K562 (cell line): ENCODE measurements around the gene ZMYND8. TPM values are rescaled to one million over a fixed set of nuclear protein-coding genes. Genes with fewer than 3 reads are reported as not detected.
A peak's percentile ranks its signal among the peaks of the same experiment; 100 is the strongest.

Experiments
- ATAC-seq: fragments of 200-7000 bp; cut with Tn5 transposase; 3 replicates; pipeline ENCODE4 v1.9.1; 2020; ENCODE audit warnings: moderate library complexity
- BruUV-seq: library from RNA; stranded (reverse); fragments of 400-500 nt; replicated peaks from 2 replicates; lab custom pipeline; 2021; lab: Mats Ljungman, UMichigan
- CTCF ChIA-PET: fragments of 300-600 bp; formaldehyde crosslinking; extraction: SDS; loops from one replicate; lab custom pipeline; 2021; ENCODE audit warnings: low intra/inter-chr PET ratio; lab: Yijun Ruan, JAX
- POLR2A ChIA-PET: fragments of 300-600, 350-650 bp; sonication (Branson Sonifier 250); formaldehyde crosslinking; extraction: SDS; loops from one replicate; lab custom pipeline; 2021; ENCODE audit warnings: antibody characterized with exemption, inconsistent platforms; lab: Yijun Ruan, JAX
- DNase-seq, 4 experiments: peaks; one replicate each; pipeline versions ENCODE4 v3.0.0 to v3.0.0-alpha.2; 2011 to 2018; ENCODE audit warnings: low spot score in 3 of 4, mixed read lengths in 3 of 4; ENCODE audit errors: extremely low read depth in 1 of 4
- FAIRE-seq: peaks from 2 replicates; lab custom pipeline; 2011; peaks lifted over from hg19 to GRCh38; lab: Jason Lieb, UNC
- H2AFZ ChIP-seq: 2 replicates; pipeline ENCODE4 v1.6.0; 2011; ENCODE audit warnings: low read depth, low read length, control low read depth, inconsistent platforms
- H3K27ac ChIP-seq: fragments of 200-600 bp; 3 replicates; pipeline ENCODE4 v1.8.0; 2011; ENCODE audit warnings: low read depth, mild to moderate bottlenecking, control low read depth, inconsistent platforms, low read length, moderate library complexity, mixed read lengths; ENCODE audit errors: extremely low read depth
- H3K27me3 ChIP-seq, 2 experiments: fragments of 300-600 bp in 1 of 2; 2 replicates in 1 of 2; 3 replicates in 1 of 2; pipeline versions ENCODE4 v1.6.0 to v1.8.0; 2011; ENCODE audit warnings: inconsistent platforms in 2 of 2, low read length in 2 of 2, mild to moderate bottlenecking in 1 of 2, mixed read lengths in 1 of 2, moderate library complexity in 1 of 2; ENCODE audit not compliant: control insufficient read depth in 2 of 2, insufficient read depth in 2 of 2
- H3K36me3 ChIP-seq: fragments of 300-600 bp; 3 replicates; pipeline ENCODE4 v1.8.0; 2011; ENCODE audit warnings: mild to moderate bottlenecking, low read length, inconsistent platforms; ENCODE audit not compliant: control insufficient read depth, insufficient read depth
- H3K4me1 ChIP-seq, 2 experiments: fragments of 200-600 bp in 1 of 2; replicated peaks in 1 of 2; 2 replicates in 1 of 2; 3 replicates in 1 of 2; pipeline versions ENCODE4 v1.5.1 to v1.8.0; 2011; ENCODE audit warnings: inconsistent platforms in 2 of 2, low read length in 2 of 2, mild to moderate bottlenecking in 1 of 2, mixed read lengths in 1 of 2, moderate library complexity in 1 of 2; ENCODE audit not compliant: control insufficient read depth in 2 of 2, insufficient read depth in 2 of 2
- H3K4me2 ChIP-seq: 2 replicates; pipeline ENCODE4 v1.6.1; 2011; ENCODE audit warnings: low read length, control low read depth, inconsistent platforms, mixed read lengths; ENCODE audit not compliant: insufficient read depth
- H3K4me3 ChIP-seq: fragments of 200-600 bp; sonication (generic), shearing (Covaris generic); 2 replicates; pipeline ENCODE4 v1.5.1; 2016; ENCODE audit warnings: control low read depth, inconsistent platforms
- H3K79me2 ChIP-seq: fragments of 200-600 bp; 3 replicates; pipeline ENCODE4 v1.8.0; 2011; ENCODE audit warnings: low read length, inconsistent platforms; ENCODE audit not compliant: control insufficient read depth, insufficient read depth
- H3K9ac ChIP-seq, 2 experiments: 2 replicates each; pipeline versions ENCODE4 v1.6.0 to v1.6.1; 2011; ENCODE audit warnings: low read depth in 2 of 2, low read length in 2 of 2, control low read depth in 1 of 2, inconsistent platforms in 1 of 2, mild to moderate bottlenecking in 1 of 2, mixed read lengths in 1 of 2; ENCODE audit not compliant: insufficient read depth in 1 of 2
- H3K9me1 ChIP-seq: one replicate; pipeline ENCODE4 v1.6.0; 2011; ENCODE audit warnings: inconsistent platforms, mild to moderate bottlenecking, low read length, moderate library complexity; ENCODE audit not compliant: control insufficient read depth, insufficient read depth
- H3K9me3 ChIP-seq: replicated peaks from 2 replicates; pipeline ENCODE4 v1.5.1; 2011; ENCODE audit warnings: low read depth, low read length, inconsistent platforms; ENCODE audit not compliant: control insufficient read depth, insufficient read depth
- H4K20me1 ChIP-seq: replicated peaks from 2 replicates; pipeline ENCODE4 v1.6.1; 2011; ENCODE audit warnings: low read length, inconsistent platforms, mixed read lengths; ENCODE audit not compliant: control insufficient read depth, insufficient read depth
- BCLAF1 ChIP-seq, 2 experiments: fragments of 450-650 bp in 1 of 2; IDR thresholded peaks; 2 replicates each; pipeline ENCODE4 v1.6.1; 2011 to 2017; ENCODE audit warnings: low read depth in 2 of 2, antibody characterized with exemption in 1 of 2, borderline replicate concordance in 1 of 2, low read length in 1 of 2, mild to moderate bottlenecking in 1 of 2, mixed read lengths in 1 of 2; ENCODE audit not compliant: control insufficient read depth in 1 of 2
- SUPT5H ChIP-seq: fragments of 450-650 bp; IDR thresholded peaks from 2 replicates; pipeline ENCODE4 v1.6.1; 2016
- ZBTB11 ChIP-seq, 3 experiments: fragments of 200-800 bp in 1 of 3; fragments of 250-450 bp in 1 of 3; fragments of 450-650 bp in 1 of 3; sonication (Bioruptor Pico) in 1 of 3; sonication (Bioruptor generic) in 1 of 3; formaldehyde crosslinking in 1 of 3; IDR thresholded peaks; 2 replicates each; pipeline versions ENCODE4 v1.6.1 to v1.8.0; 2016 to 2022; ENCODE audit warnings: mild to moderate bottlenecking in 2 of 3, missing genetic modification characterization in 2 of 3, missing compliant biosample characterization in 1 of 3, moderate library complexity in 1 of 3
- ZBTB26 ChIP-seq: fragments of 450-650 bp; formaldehyde crosslinking; IDR thresholded peaks from 2 replicates; pipeline ENCODE4 v1.4.0; 2022; ENCODE audit warnings: missing genetic modification characterization
- ZNF583 ChIP-seq: fragments of 250-450 bp; sonication (Bioruptor Pico); IDR thresholded peaks from 2 replicates; pipeline ENCODE4 v1.4.0; 2020
- whole genome bisulfite sequencing: fragments of 100-300 bp; shearing (Covaris generic); methylation state at CpG from one replicate; pipeline ENCODE4 v1.1.6; 2016; ENCODE audit warnings: low coverage, mixed read lengths; ENCODE audit not compliant: insufficient coverage; ENCODE audit errors: missing lambda C conversion rate; 5-methylcytosine and 5-hydroxymethylcytosine counted together
- in situ Hi-C: fragments of 300-500 bp; cut with MboI; formaldehyde crosslinking; loops from 4 replicates; pipeline ENCODE4 v1.15.0; 2018; ENCODE audit warnings: inconsistent platforms, mixed read lengths
- intact Hi-C: fragments of 100-400 bp; cut with micrococcal nuclease; formaldehyde crosslinking; loops from 2 replicates; pipeline ENCODE4 v1.14.2; 2022
- polyA plus RNA-seq, 8 experiments: library from polyadenylated mRNA; depleted of rRNA in 4 of 8; stranded (reverse) in 5 of 8; unstranded in 3 of 8; fragments of >200 nt; fragmentation: Nextera tagmentation in 2 of 8; fragmentation: Illumina TruSeq in 1 of 8; extraction: Ambion mirVana in 2 of 8; extraction: Trizol in 1 of 8; gene quantifications; 2 replicates each; pipeline versions ENCODE4 v1.2.1 to v1.2.3, GENCODE V29; 2011 to 2014; ENCODE audit warnings: inconsistent platforms in 1 of 8, missing spikeins in 1 of 8
- total RNA-seq, 7 experiments: library from RNA; depleted of rRNA in 6 of 7; stranded (reverse); fragments of >200 nt in 6 of 7; fragmentation: Illumina TruSeq in 2 of 7; extraction: Trizol in 2 of 7; gene quantifications; 2 replicates each; pipeline versions ENCODE4 v1.2.1 to v1.2.3, GENCODE V29; 2011 to 2021; ENCODE audit warnings: low replicate concordance in 1 of 7

ZMYND8 gene
- total and polyA plus RNA-seq, 9 of the 15 experiments (the other 6 are each of a cell fraction or from before 2014, with no cell fraction given), result 31.8 to 148 (median 71.9) TPM

GRCh38 chr20:47209982-47210381 is 146.5 kb downstream of the ZMYND8 start:
- Histone ChIP-seq H3K9ac (no peak overlapping the region), H3K27ac (no peak overlapping the region), H3K4me1 (peaks cover 5 to 8% of the 10 kb centered on the region in 2 experiments; a peak in 2 of 5 replicates), H3K27me3 (no peaks in the 10 kb centered on the region), H3K36me3 (peaks cover 69% of the 10 kb centered on the region), H4K20me1 (peaks cover 25% of the 10 kb centered on the region; the same call in 1 of the 2 replicates), H3K79me2 (peaks cover 23% of the 10 kb centered on the region), H2AFZ (no peak overlapping the region), H3K9me3 (no peaks in the 10 kb centered on the region), H3K4me3 (no peak overlapping the region), H3K9me1 (no peaks in the 10 kb centered on the region), H3K4me2 (no peak overlapping the region)
- DNase-seq (no peak), FAIRE-seq (no peak), ATAC-seq (no peak)
- ChIA-PET CTCF (interaction anchor here (0.8 kb wide), 1 partner anchor 14 kb away, joined by 4 read pairs; no protein-coding TSS in a partner anchor), POLR2A (interaction anchor here (0.8 kb wide), 1 partner anchor 1731 kb away, joined by 3 read pairs; no protein-coding TSS in a partner anchor)
- TF ChIP-seq ZBTB11 (CRISPR knock-in tag; IDR thresholded peaks at IDR 0.05) (peak in 1 of 3 experiments; percentile 64; a peak in 1 of 6 replicates), BCLAF1 (IDR thresholded peaks at IDR 0.05; ENCODE audit: borderline replicate concordance in 1 of 2, control insufficient read depth in 1 of 2, low read depth in 2 of 2, low read length in 1 of 2) (0 out of 4 replicates have a peak, but pooled peaks of 1 of the 2 experiments have one; percentile 3), ZBTB26 (CRISPR knock-in tag) (no peak), SUPT5H (0 out of 2 replicates have a peak, but pooled peaks have one; percentile 42), ZNF583 (CRISPR knock-in tag) (no peak)
- WGBS, result 95% methylated on average over 17 of the region's 17 CpGs
- in situ Hi-C loops, result loop anchor here (10.0 kb wide), 1 partner anchor 415 kb away; no protein-coding TSS in a partner anchor
- intact Hi-C loops, result no loop called here
- TSS peak; percentile 51 for BruUV-seq
